Vagina (tissue), 2 donors: ENCODE measurements around the gene DYNAP.

ENCODE experiments used
- POLR2A ChIP-seq, 2 donors: fragments of 450-650 bp; IDR thresholded peaks; one replicate each; pipeline ENCODE4 v1.6.1; 2017; ENCODE audit warnings: antibody characterized with exemption in 2 of 2, mild to moderate bottlenecking in 2 of 2, moderate library complexity in 2 of 2
- TF ChIP-seq, protein P1 (sequence below), 3 experiments: fragments of 450-650 bp in 2 of 3; fragments of 200-600 bp in 1 of 3; sonication (generic) in 1 of 3; IDR thresholded peaks; one replicate each; pipeline ENCODE4 v1.5.1; 2017 to 2019; ENCODE audit warnings: antibody characterized with exemption in 3 of 3, mild to moderate bottlenecking in 2 of 3, moderate library complexity in 2 of 3

- TF ChIP-seq, protein P1, sequence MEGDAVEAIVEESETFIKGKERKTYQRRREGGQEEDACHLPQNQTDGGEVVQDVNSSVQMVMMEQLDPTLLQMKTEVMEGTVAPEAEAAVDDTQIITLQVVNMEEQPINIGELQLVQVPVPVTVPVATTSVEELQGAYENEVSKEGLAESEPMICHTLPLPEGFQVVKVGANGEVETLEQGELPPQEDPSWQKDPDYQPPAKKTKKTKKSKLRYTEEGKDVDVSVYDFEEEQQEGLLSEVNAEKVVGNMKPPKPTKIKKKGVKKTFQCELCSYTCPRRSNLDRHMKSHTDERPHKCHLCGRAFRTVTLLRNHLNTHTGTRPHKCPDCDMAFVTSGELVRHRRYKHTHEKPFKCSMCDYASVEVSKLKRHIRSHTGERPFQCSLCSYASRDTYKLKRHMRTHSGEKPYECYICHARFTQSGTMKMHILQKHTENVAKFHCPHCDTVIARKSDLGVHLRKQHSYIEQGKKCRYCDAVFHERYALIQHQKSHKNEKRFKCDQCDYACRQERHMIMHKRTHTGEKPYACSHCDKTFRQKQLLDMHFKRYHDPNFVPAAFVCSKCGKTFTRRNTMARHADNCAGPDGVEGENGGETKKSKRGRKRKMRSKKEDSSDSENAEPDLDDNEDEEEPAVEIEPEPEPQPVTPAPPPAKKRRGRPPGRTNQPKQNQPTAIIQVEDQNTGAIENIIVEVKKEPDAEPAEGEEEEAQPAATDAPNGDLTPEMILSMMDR (IDR thresholded peaks at IDR 0.05) = no peak
- TF ChIP-seq POLR2A (IDR thresholded peaks at IDR 0.05) = no peak
Observed at GRCh38 chr18:54630963-54631362, 39.9 kb downstream of the DYNAP start.
